HepG2 (cell line): ENCODE measurements around the gene XPR1. TPM values are rescaled to one million over a fixed set of nuclear protein-coding genes. Genes with fewer than 3 reads are reported as not detected.

Experiments
- ASH2L ChIP-seq: fragments of 300-600, 200-600 bp; sonication (generic); IDR thresholded peaks from 2 replicates; pipeline ENCODE4 v1.7.0; 2017; ENCODE audit warnings: low read depth, mild to moderate bottlenecking, moderate library complexity, mixed read lengths, low read length; ENCODE audit not compliant: insufficient read length
- BORCS8-MEF2B ChIP-seq: sonication (generic); formaldehyde crosslinking; IDR thresholded peaks from 2 replicates; pipeline ENCODE4 v1.8.0; 2022; ENCODE audit warnings: mild to moderate bottlenecking, missing genetic modification reagents
- GATAD2A ChIP-seq: IDR thresholded peaks from 2 replicates; pipeline ENCODE4 v1.6.1; 2016
- GPN1 ChIP-seq: sonication (generic); formaldehyde crosslinking; IDR thresholded peaks from 2 replicates; pipeline ENCODE4 v1.5.1; 2020; ENCODE audit warnings: missing genetic modification reagents, borderline replicate concordance
- JDP2 ChIP-seq: sonication (generic); formaldehyde crosslinking; IDR thresholded peaks from 2 replicates; pipeline ENCODE4 v1.8.1; 2022; ENCODE audit warnings: missing genetic modification reagents, borderline replicate concordance
- KDM5A ChIP-seq: fragments of 200-600 bp; sonication (generic); IDR thresholded peaks from 2 replicates; pipeline ENCODE4 v1.7.0; 2018; ENCODE audit warnings: antibody characterized with exemption, mild to moderate bottlenecking, low read length, borderline replicate concordance
- LCORL ChIP-seq, 2 experiments: fragments of 450-650 bp in 1 of 2; sonication (generic) in 1 of 2; formaldehyde crosslinking in 1 of 2; IDR thresholded peaks; 2 replicates each; pipeline versions ENCODE4 v1.5.0 to v1.6.1; 2017 to 2020; ENCODE audit warnings: antibody characterized with exemption in 1 of 2, missing genetic modification reagents in 1 of 2
- MBNL3 ChIP-seq: fragments of 250-450 bp; sonication (Bioruptor Pico); conservative IDR thresholded peaks from 2 replicates; pipeline ENCODE4 v1.8.0; 2022; ENCODE audit warnings: mild to moderate bottlenecking, inconsistent platforms
- MEF2D ChIP-seq: sonication (generic); formaldehyde crosslinking; IDR thresholded peaks from 2 replicates; pipeline ENCODE4 v1.5.1; 2020; ENCODE audit warnings: mild to moderate bottlenecking, missing genetic modification reagents
- NFKBIZ ChIP-seq: IDR thresholded peaks from 2 replicates; pipeline ENCODE4 v1.6.1; 2018; ENCODE audit warnings: missing genetic modification reagents, missing compliant biosample characterization
- NONO ChIP-seq, 2 experiments: fragments of 450-650 bp in 1 of 2; sonication (generic) in 1 of 2; formaldehyde crosslinking in 1 of 2; IDR thresholded peaks in 1 of 2; conservative IDR thresholded peaks in 1 of 2; 2 replicates each; pipeline versions ENCODE4 v1.6.1 to v1.8.0; 2017 to 2022; ENCODE audit warnings: mild to moderate bottlenecking in 1 of 2, missing genetic modification reagents in 1 of 2, moderate library complexity in 1 of 2
- RARA ChIP-seq: IDR thresholded peaks from 2 replicates; pipeline ENCODE4 v1.6.1; 2016; ENCODE audit warnings: missing genetic modification reagents, missing compliant biosample characterization
- RFX1 ChIP-seq: fragments of 450-650 bp; IDR thresholded peaks from 2 replicates; pipeline ENCODE4 v1.6.1; 2017
- STAT5B ChIP-seq: sonication (generic); formaldehyde crosslinking; IDR thresholded peaks from 2 replicates; pipeline ENCODE4 v1.4.0; 2020; ENCODE audit warnings: missing genetic modification reagents
- TEAD2 ChIP-seq: sonication (generic); formaldehyde crosslinking; IDR thresholded peaks from 2 replicates; pipeline ENCODE4 v1.9.0; 2021; ENCODE audit warnings: missing genetic modification reagents
- ZBTB4 ChIP-seq: sonication (generic); formaldehyde crosslinking; IDR thresholded peaks from 2 replicates; pipeline ENCODE4 v1.4.0; 2020; ENCODE audit warnings: missing genetic modification reagents, mild to moderate bottlenecking, borderline replicate concordance
- ZFP41 ChIP-seq: sonication (generic); formaldehyde crosslinking; IDR thresholded peaks from 2 replicates; pipeline ENCODE4 v1.4.0; 2020; ENCODE audit warnings: mild to moderate bottlenecking, missing genetic modification reagents, borderline replicate concordance
- ZNF234 ChIP-seq: sonication (generic); formaldehyde crosslinking; conservative IDR thresholded peaks from 2 replicates; pipeline ENCODE4 v1.5.1; 2020; ENCODE audit warnings: mild to moderate bottlenecking, missing genetic modification reagents
- ZNF605 ChIP-seq: sonication (generic); formaldehyde crosslinking; IDR thresholded peaks from 2 replicates; pipeline ENCODE4 v1.8.0; 2022; ENCODE audit warnings: mild to moderate bottlenecking, missing genetic modification reagents
- ZNF737 ChIP-seq: sonication (generic); formaldehyde crosslinking; IDR thresholded peaks from 2 replicates; pipeline ENCODE4 v1.5.0; 2020; ENCODE audit warnings: missing genetic modification reagents, mild to moderate bottlenecking, borderline replicate concordance
- ZSCAN20 ChIP-seq: sonication (generic); formaldehyde crosslinking; IDR thresholded peaks from 2 replicates; pipeline ENCODE4 v1.4.0; 2020; ENCODE audit warnings: missing genetic modification reagents, mild to moderate bottlenecking, borderline replicate concordance
- polyA plus RNA-seq, 8 experiments: library from polyadenylated mRNA; depleted of rRNA in 3 of 8; stranded (reverse) in 7 of 8; unstranded in 1 of 8; fragments of >200 nt; fragmentation: Illumina TruSeq in 4 of 8; extraction: Trizol in 4 of 8; gene quantifications; 2 replicates each; pipeline versions ENCODE4 v1.2.1 to v1.2.3, GENCODE V29; 2011 to 2016; ENCODE audit warnings: low read depth in 4 of 8, missing spikeins in 1 of 8, mixed read lengths in 1 of 8; ENCODE audit not compliant: insufficient read depth in 1 of 8
- total RNA-seq, 5 experiments: library from RNA; depleted of rRNA; stranded (reverse); fragments of >200 nt; fragmentation: Illumina TruSeq; extraction: Trizol; gene quantifications; 2 replicates each; pipeline ENCODE4 v1.2.3, GENCODE V29; 2016; ENCODE audit warnings: low read depth in 1 of 5
- TF ChIP-seq, protein P1 (sequence below): sonication (generic); formaldehyde crosslinking; IDR thresholded peaks from 2 replicates; pipeline ENCODE4 v1.8.1; 2023; ENCODE audit warnings: missing genetic modification reagents, mild to moderate bottlenecking, borderline replicate concordance
- TF ChIP-seq, protein P2 (sequence below): sonication (generic); formaldehyde crosslinking; IDR thresholded peaks from 2 replicates; pipeline ENCODE4 v1.4.0; 2020; ENCODE audit warnings: missing genetic modification reagents
- TF ChIP-seq, protein P3 (sequence below): sonication (generic); formaldehyde crosslinking; IDR thresholded peaks from 2 replicates; pipeline ENCODE4 v1.5.1; 2020; ENCODE audit warnings: missing genetic modification reagents, mild to moderate bottlenecking, borderline replicate concordance

XPR1 gene
- total and polyA plus RNA-seq, 2 of the 13 experiments (the other 11 are each of a cell fraction or from before 2014, with no cell fraction given): 22.3 to 23.6 TPM

DNA sequence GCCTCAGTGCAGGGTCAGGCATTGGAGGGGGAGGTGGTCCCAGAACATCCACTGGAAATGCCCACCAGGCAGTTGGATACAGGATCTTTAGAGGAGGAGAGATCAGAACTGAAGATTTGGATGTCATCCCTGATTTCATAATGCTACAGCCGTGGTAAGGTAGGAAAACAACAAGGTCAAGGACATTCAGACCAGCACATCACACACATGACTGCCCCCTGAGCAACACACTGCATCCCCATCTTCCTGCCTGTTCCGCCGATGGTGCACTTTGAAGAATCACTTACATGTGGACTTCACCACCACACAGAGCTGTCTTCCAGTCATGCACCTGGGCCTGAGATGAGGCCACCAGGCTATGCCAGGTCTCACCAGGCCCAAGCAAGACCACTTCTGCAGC lies 297.6 kb downstream of the XPR1 start (continued):
- TF ChIP-seq JDP2 (CRISPR knock-in tag) (no peak), ZSCAN20 (CRISPR knock-in tag) (no peak), NONO (IDR thresholded peaks at IDR 0.05) (no peak), NONO (CRISPR knock-in tag; conservative IDR thresholded peaks at IDR 0.05) (no peak), MEF2D (CRISPR knock-in tag) (no peak), BORCS8-MEF2B (CRISPR knock-in tag) (no peak), KDM5A (no peak), GPN1 (CRISPR knock-in tag) (no peak), ZNF605 (CRISPR knock-in tag) (no peak), ZNF737 (CRISPR knock-in tag) (no peak), ZNF234 (CRISPR knock-in tag) (no peak), RARA (CRISPR knock-in tag) (peak; percentile 85), GATAD2A (CRISPR knock-in tag) (peak; percentile 72), ZFP41 (CRISPR knock-in tag) (no peak), MBNL3 (no peak), LCORL (IDR thresholded peaks at IDR 0.05) (no peak), LCORL (CRISPR knock-in tag; IDR thresholded peaks at IDR 0.05) (no peak), ASH2L (no peak), RFX1 (no peak), NFKBIZ (CRISPR knock-in tag) (no peak), TEAD2 (CRISPR knock-in tag) (no peak), STAT5B (CRISPR knock-in tag) (no peak), ZBTB4 (CRISPR knock-in tag) (no peak)
- TF ChIP-seq, protein P1, sequence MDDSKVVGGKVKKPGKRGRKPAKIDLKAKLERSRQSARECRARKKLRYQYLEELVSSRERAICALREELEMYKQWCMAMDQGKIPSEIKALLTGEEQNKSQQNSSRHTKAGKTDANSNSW (CRISPR knock-in tag): no peak
- TF ChIP-seq, protein P2, sequence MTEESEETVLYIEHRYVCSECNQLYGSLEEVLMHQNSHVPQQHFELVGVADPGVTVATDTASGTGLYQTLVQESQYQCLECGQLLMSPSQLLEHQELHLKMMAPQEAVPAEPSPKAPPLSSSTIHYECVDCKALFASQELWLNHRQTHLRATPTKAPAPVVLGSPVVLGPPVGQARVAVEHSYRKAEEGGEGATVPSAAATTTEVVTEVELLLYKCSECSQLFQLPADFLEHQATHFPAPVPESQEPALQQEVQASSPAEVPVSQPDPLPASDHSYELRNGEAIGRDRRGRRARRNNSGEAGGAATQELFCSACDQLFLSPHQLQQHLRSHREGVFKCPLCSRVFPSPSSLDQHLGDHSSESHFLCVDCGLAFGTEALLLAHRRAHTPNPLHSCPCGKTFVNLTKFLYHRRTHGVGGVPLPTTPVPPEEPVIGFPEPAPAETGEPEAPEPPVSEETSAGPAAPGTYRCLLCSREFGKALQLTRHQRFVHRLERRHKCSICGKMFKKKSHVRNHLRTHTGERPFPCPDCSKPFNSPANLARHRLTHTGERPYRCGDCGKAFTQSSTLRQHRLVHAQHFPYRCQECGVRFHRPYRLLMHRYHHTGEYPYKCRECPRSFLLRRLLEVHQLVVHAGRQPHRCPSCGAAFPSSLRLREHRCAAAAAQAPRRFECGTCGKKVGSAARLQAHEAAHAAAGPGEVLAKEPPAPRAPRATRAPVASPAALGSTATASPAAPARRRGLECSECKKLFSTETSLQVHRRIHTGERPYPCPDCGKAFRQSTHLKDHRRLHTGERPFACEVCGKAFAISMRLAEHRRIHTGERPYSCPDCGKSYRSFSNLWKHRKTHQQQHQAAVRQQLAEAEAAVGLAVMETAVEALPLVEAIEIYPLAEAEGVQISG: no peak
- TF ChIP-seq, protein P3, sequence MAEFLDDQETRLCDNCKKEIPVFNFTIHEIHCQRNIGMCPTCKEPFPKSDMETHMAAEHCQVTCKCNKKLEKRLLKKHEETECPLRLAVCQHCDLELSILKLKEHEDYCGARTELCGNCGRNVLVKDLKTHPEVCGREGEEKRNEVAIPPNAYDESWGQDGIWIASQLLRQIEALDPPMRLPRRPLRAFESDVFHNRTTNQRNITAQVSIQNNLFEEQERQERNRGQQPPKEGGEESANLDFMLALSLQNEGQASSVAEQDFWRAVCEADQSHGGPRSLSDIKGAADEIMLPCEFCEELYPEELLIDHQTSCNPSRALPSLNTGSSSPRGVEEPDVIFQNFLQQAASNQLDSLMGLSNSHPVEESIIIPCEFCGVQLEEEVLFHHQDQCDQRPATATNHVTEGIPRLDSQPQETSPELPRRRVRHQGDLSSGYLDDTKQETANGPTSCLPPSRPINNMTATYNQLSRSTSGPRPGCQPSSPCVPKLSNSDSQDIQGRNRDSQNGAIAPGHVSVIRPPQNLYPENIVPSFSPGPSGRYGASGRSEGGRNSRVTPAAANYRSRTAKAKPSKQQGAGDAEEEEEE (CRISPR knock-in tag): no peak
